CD1c-positive myeloid dendritic cell (primary cell): ENCODE data around the gene RFTN1.
"Not testable (repeated sequence)": the region's sequence is repeated elsewhere in the genome, so short reads cannot be mapped to it uniquely, and the experiment has no call there.

Source experiments
- DNase-seq: peaks from one replicate; pipeline ENCODE4 v3.0.0-alpha.2; 2016; ENCODE audit errors: extremely low spot score

RFTN1 gene

GRCh38 chr3:16507578-16508242, 5.8 kb downstream of the RFTN1 start:
- DNase-seq: no peak

DNA sequence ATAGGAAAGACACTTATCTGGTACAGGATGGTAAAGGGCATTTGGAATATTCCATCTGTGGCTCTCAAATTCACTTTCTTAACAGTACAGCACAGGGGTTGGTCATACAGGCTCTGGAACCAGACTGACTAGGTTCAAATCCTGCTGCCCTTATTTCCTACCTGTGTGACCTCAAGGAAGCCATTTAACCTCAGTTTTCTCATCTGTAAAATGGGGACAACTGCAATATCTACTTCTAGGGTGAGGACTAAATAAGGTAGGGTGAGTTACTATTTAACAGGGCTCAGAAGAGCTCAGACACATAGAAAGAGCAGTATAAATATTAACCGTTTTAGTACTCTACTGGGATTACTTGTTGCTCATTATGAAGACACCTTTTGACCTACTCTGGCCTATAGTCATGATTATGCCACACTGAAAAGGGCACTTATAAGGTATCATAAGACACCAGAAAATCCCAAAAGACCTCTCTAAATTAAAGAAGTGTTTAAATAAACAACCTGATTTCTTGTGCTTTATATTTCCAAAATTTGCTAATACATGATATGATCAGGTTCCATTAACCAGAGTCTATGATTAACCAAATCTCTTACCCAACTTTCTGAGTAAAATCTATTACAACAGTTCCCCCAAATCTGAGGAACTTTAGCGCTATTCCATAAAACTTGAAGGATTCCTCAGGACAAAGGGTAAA, 6.5 kb downstream of the RFTN1 start:
- DNase-seq: no peak

DNA sequence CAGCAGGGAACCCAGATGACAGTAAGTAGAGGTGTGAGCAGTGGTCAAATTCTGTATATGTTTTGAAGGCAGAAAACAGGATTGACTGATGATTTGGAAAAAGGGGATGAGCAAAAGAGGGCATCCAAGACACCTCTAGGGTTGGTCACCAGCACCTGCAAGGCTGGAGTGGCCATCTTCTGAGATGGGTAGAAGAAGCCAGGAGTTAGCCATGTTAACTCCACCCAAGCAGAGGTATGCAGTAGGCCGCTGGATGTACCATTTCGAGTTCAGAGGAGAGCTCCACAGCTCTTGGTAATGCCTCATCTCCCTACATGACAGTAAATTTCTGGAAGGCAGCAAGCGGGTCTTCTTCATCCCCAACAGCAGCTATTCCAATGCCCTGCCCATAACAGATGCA, 7.0 kb downstream of the RFTN1 start:
- DNase-seq: no peak

DNA sequence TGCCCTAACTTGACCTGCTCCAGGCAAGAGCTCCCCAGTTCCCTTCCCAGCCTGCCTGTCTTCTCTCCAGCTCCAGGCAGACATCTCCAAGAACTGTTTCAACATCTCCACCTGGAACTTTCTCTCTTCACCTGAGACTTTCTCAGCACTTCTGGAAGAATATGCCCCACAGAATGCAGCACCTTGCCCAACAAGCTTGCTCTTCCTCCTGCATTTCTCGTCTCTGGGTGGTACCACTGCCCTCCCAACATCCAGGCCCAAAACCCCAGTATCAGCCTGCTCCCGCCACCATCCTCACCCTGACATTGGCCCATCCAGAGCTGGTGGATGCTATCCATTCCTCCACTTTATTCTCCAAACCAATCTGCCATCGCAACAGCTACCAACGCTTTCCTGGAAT, 8.8 kb downstream of the RFTN1 start:
- DNase-seq: no peak

- peak; percentile 90 for DNase-seq
Observed at GRCh38 chr3:16504242-16504641, 9.3 kb downstream of the RFTN1 start.

DNA sequence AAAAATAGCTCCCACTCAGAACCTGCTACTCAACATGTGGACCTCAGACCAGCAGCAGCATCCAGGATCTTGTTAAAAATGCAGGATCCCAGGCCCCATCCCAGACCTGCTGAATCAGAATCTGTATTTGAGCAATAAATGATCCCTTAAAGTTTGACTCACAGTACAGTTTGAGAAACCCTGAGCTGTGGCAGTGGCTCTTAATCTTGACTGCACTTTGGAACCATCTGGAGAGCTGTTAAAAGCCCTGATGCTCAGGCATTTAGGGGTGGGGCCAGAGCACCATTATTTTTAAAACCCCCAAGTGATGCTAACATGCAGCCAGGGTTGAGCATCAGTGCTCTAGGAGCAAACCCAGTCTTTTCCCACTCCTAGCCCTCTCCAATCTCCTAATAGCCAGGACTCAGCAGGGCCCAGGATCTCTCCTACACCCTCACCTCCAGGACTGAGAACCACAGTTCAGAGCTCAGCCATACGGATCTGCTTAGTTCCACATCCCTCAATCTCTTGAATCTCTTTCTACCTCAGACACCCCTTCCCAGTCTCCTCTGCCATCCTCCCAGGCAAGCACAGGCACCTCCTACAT, 10.2 kb downstream of the RFTN1 start:
- DNase-seq: no peak

DNA sequence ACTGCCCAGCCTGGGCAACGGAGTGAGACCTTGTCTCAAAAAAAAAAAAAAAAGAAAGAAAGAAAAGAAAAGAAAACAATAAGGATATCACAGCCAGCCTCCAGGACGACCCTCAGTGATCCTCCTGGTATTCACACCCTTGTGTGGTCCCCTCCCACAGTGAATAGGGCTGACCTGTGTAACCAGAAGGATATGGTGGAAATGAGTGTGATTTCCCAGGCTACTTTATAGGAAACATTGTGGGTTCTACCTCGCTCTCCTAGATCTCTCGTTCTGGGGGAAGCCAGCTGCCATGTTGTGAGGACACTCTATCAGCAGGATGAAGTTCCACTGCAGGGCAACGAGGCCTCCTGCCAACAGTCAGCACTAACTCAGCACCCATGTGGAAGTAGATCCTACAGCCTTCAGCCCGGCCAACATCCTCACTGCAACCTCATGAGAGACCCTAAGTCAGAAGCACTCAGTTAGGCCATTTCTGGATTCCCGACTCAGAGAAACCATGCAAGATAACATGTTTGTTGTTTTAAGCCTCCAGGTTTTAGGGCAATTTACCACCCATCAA, 11.1 kb downstream of the RFTN1 start:
- DNase-seq: no peak

DNA sequence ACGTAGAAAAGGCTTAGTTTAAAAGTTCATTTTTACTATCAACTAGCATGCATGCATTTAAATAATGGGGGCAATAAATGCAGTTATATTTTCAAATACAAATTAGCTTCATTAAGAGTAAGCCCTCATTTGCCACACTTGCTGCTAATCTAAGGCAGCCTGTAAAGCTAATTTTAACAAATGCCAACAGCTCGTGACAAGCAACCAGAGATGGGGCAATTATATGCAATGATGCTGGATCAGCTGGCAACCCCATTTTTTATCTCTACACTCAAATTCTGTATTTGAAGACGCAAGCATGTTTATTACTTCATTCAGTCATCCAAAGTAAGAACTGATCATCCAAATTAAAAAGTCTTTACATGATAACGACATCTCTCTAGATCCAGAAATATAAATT, 12.1 kb downstream of the RFTN1 start:
- DNase-seq: no peak

DNA sequence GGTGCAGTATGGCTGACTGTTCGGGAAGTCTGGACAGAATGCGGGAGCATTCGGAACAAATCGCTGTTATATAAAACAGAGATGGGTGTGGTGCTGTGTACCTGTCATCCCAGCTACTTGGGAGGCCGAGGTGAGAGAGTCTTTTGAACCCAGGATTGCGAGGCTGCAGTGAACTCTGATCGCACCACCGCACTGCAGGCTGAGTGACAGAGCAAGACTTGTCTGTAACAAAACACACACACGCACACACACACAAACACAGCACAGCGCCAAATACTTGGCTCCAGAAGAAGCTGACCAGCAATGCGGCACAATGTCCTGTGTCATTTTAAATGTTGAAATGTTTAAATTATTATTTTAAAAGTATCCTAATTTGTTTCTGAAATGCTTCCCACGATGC, 12.6 kb downstream of the RFTN1 start:
- DNase-seq: no peak

- DNase-seq: no peak
Observed at GRCh38 chr3:16500093-16500492, 13.4 kb downstream of the RFTN1 start.

DNA sequence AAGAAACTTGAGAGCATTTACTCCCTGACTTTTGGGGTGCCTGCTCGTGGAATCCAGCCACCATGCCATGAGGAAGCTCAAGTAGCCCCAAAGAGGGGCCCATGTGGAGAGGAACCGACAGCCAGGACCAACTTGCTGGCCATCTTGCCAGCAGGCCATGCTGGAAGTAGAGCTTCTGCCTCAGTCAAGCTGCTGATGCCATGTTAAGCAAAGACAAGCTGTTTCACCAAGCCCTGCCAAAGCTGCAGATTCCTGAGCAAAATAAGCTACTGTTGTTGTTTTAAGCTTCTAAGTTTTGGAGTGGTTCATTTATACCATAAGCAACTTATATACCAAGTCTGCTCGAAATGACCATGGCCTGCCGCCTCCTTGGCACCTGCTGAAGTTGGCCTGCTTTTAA, 14.1 kb downstream of the RFTN1 start:
- DNase-seq: no peak

DNA sequence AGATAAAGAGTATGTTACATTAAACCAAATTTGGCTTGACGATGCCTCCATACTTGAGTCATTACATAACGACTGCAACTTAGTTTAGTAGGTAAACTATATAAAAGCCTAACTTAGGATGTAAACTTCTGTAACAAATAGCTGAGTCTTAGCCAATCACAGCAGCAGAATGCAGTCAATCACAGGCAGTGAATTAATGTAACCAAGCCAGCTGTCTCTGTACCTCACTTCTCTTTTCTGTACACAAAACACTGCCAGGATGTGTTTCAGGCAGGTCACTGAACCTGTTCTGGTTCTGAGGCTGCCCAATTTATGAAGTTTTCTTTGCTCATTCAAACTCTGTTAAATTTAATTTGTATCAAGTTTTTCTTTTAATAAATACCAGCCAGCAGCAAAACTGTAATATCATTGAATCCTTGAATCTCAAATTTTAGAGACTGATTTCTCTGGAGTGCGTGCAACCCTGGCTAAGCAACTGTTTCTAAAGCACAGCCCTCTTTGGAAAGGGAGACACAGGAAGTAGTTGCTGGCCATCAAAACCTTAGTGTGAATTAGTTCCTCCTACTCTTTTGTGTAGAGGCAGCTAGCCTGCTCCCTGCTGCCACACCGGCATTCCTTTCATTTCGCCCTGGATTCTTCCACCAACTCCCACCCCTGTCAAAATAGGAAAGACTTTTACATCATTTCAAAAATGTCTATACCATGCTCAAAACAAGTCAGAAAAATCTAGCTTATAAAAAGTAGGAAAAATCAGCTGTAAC, 15.2 kb downstream of the RFTN1 start:
- no peak for DNase-seq

GRCh38 chr3:16496408-16497222, 16.9 kb downstream of the RFTN1 start:
- no peak for DNase-seq

GRCh38 chr3:16496008-16496407, 17.5 kb downstream of the RFTN1 start:
- no peak for DNase-seq

DNA sequence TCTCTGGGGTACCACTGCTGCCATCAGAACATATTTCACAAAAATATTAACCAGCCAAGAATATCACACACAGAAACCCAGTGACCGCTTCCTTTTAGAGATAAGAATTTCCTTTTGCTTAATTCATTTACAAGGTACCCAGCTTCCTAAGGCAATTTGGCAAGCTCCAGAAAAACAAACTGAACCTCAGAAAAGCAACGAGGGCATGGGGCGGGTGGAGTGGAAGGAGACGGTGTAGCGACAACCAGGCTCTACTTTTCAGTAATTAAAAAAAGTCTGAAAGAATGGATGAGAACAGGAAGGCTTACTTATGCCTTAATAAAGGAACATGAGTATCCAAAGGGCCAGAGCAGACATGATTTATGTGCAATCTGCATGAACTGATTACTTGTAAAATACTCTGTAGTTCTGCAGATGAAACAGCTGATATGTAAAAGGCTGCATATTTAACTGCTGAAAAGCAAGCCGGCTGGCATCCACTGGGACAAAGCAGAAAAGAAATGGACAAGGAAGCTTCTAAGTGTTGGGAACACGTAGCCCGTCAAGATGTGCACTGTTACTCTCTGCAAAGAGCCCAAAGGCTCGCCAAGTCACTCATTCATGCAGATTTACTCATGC, 18.6 kb downstream of the RFTN1 start:
- DNase-seq: no peak

DNA sequence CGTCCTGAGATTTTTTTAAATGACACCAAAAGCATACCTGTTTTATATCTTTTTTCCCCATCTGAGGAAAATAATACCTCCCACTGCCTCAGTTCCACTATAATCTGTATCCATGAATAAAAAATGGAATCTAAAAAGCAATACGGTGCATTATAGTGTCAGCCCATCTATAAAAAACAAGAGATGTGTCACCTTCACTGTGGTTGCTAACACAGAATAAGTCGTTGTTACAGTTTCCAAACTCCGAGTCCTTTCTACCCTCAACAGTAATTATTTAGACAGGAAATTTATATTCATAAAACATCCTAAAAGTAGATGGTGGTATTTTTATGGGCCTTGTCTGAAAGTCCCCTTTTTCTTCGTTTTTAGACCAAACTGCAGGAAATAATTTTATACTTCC, 19.4 kb downstream of the RFTN1 start:
- DNase-seq: no peak

DNA sequence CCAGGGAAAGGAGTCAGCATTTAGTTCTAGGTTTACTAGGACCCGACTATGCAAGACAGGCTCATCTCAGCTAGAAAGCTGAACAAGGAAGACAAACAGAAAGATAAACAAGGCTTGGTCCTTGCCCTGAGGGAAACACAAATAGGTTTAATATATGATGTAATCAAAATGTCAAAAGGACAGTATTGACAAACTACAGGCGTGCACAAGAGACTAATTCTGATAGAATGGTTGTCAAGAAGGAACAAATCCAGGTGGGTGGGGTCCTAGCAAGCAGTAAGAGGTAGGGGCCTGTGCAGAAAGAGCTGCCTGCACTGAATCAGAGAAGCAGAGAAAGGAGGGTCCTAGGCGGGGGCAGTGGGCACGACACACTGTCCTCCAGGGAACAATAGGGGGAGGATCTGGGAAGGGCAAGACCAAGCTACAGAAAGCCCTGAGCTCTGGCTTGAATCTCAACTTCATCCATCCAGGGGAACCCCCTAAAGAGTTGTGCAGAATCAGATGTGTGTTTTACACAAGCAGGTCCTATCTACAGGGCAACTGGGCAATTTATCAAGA, 23.4 kb downstream of the RFTN1 start:
- DNase-seq: no peak

- DNase-seq: not testable (repeated sequence)
Observed at GRCh38 chr3:16489326-16490061, 24.0 kb downstream of the RFTN1 start.

DNA sequence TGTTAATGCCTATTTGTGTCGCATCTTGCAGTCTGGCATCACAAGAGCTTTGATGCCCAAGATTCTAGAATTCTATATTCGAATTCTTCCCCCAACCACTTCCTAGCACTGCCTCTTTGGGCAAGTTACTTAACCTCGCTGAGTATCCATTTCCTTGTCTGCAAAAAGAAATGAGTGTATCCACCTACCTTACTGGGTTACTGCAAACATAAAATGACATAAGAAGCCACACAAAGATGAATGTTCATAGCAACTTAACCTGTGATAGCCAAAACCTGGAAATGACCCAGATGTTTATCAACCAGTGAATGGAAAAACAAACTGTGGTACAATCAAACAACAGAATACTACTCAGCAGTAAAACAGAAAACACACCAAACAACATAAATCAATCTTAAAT, 24.9 kb downstream of the RFTN1 start:
- no peak for DNase-seq
